Liver (tissue), 3 donors: ENCODE measurements around the gene VPS52.

Experiments
- CTCF ChIP-seq: fragments of 150-350 bp; IDR thresholded peaks from 2 replicates; pipeline ENCODE4 v1.5.1; 2017; ENCODE audit warnings: improper control_type of control experiment, low read depth, low read length; ENCODE audit not compliant: missing input control
- JUND ChIP-seq, 2 donors: IDR thresholded peaks; 2 replicates each; pipeline ENCODE4 v1.6.1; 2016; ENCODE audit warnings: antibody characterized with exemption in 2 of 2
- TAF1 ChIP-seq: conservative IDR thresholded peaks from 2 replicates; pipeline ENCODE4 v1.6.1; 2016; ENCODE audit warnings: antibody characterized with exemption, mild to moderate bottlenecking
- donor health status: healthy.
- donor health status: healthy.

- TF ChIP-seq CTCF (no peak), JUND (IDR thresholded peaks at IDR 0.05) (no peak), TAF1 (no peak)
Measured at GRCh38 chr6:33292996-33293682, 21.5 kb upstream of the VPS52 start.
